Heart left ventricle (tissue), 16 donors: ENCODE data around the gene MCIDAS. TPM values are rescaled to one million over a fixed set of nuclear protein-coding genes. Genes with fewer than 3 reads are reported as not detected.

Experiments
- ATAC-seq, 4 donors: fragments of 200-7000 bp; cut with Tn5 transposase; one replicate each; pipeline ENCODE4 v1.9.1; 2020 to 2022; ENCODE audit warnings: moderate library complexity in 4 of 4, mild to moderate bottlenecking in 3 of 4, moderate number of reproducible peaks in 1 of 4
- DNase-seq, 5 donors: peaks; one replicate each; pipeline ENCODE4 v3.0.0-alpha.2; 2020
- H3K27ac ChIP-seq, 12 donors: fragments of 200-600 bp; sonication (generic) in 4 of 12; one replicate each; pipeline versions ENCODE4 v1.5.0 to v1.8.0; 2016 to 2022; ENCODE audit warnings: mild to moderate bottlenecking in 2 of 12
- H3K27me3 ChIP-seq, 9 donors: fragments of 200-600 bp; sonication (generic) in 2 of 9; one replicate each; pipeline versions ENCODE4 v1.5.1 to v1.8.0; 2016 to 2022; ENCODE audit warnings: mild to moderate bottlenecking in 3 of 9
- H3K36me3 ChIP-seq, 9 donors: fragments of 200-600 bp; sonication (generic) in 2 of 9; one replicate each; pipeline versions ENCODE4 v1.5.0 to v1.8.0; 2018 to 2022; ENCODE audit warnings: mild to moderate bottlenecking in 2 of 9
- H3K4me1 ChIP-seq, 12 donors: fragments of 200-600 bp; sonication (generic) in 4 of 12; one replicate each; pipeline versions ENCODE4 v1.5.0 to v1.8.0; 2016 to 2022; ENCODE audit warnings: mild to moderate bottlenecking in 3 of 12
- H3K4me3 ChIP-seq, 12 donors: fragments of 200-600 bp; sonication (generic) in 4 of 12; one replicate each; pipeline versions ENCODE4 v1.5.0 to v1.8.0; 2017 to 2022; ENCODE audit warnings: mild to moderate bottlenecking in 9 of 12, moderate library complexity in 4 of 12
- H3K9me3 ChIP-seq, 12 donors: fragments of 200-600 bp; sonication (generic) in 4 of 12; one replicate each; pipeline versions ENCODE4 v1.5.0 to v1.8.0; 2016 to 2022; ENCODE audit warnings: mild to moderate bottlenecking in 1 of 12
- CTCF ChIP-seq, 12 donors: fragments of 200-600 bp; sonication (generic) in 4 of 12; IDR thresholded peaks; one replicate each; pipeline versions ENCODE4 v1.5.0 to v1.8.0; 2018 to 2022; ENCODE audit warnings: antibody characterized with exemption in 12 of 12, mild to moderate bottlenecking in 5 of 12
- POLR2A ChIP-seq, 2 donors: fragments of 450-650 bp; IDR thresholded peaks; one replicate each; pipeline ENCODE4 v1.6.1; 2017; ENCODE audit warnings: antibody characterized with exemption in 2 of 2, mild to moderate bottlenecking in 2 of 2, moderate library complexity in 2 of 2
- WGBS, 4 donors: extraction: QIAGEN DNeasy Blood & Tissue Kit in 2 of 4; methylation state at CpG; one replicate each; pipeline versions ENCODE4 v1.1.5 to v1.1.7; 2013 to 2018; 5-methylcytosine and 5-hydroxymethylcytosine counted together
- intact Hi-C, 10 donors: fragments of 100-400 bp; cut with DNase I; formaldehyde crosslinking; loops; one replicate each; pipeline versions ENCODE4 v1.11.1 to v1.14.2; 2022
- polyA plus RNA-seq, 2 donors: library from polyadenylated mRNA; stranded (reverse); fragments of 200-250 nt; gene quantifications; one replicate each; pipeline ENCODE4 v1.2.3, GENCODE V29; 2013
- total RNA-seq, 9 donors: library from RNA; depleted of rRNA in 2 of 9; stranded (reverse); fragments of >200 nt in 2 of 9; fragmentation: NEBNext Ultra II Directional in 3 of 9; extraction: Animal tissue kit (Norgen Biotek cat#: 25700) in 3 of 9; gene quantifications; one replicate each; pipeline versions ENCODE4 v1.1.0 to v1.2.4, GENCODE V29; 2016 to 2023
- donor health status: ischemic (EF 13 %, LVEDD 7.1; RV severe dilation, severe dysfunction).
- donor health status: healthy with polysubstance abuse.
- donor health status: DM: no; HTN: yes; CAD: no.
- donor health status: DM: no; HTN: no; CAD: no.
- donor health status: ischemic (EF 25% LVEDD 6.9; RV normal size, moderate dysfunction).
- donor health status: ischemic (EF 25% LVEDD 5.7; RV mildly dilated, moderate dysfunction).
- donor health status: healthy.
- donor health status: DM: yes; HTN: yes; CAD: no.
- donor health status: ischemic (EF 35%, LVEDD 5.7; RV mildly dilated, moderate dysfunction).
- donor health status: nonischemic (EF 11% LVEDD 7.7; RV severe dilation, severe dysfunction).
- donor health status: DM: yes; HTN: yes; CAD: no.
- donor health status: PGD.
- donor health status: ischemic (EF 29% LVEDD 5.4; RV normal size, mild dysfunction).
- donor health status: nonischemic (EF 23%, LVEDD 6.1; RV moderate dilation, normal function).

MCIDAS gene
- total and polyA plus RNA-seq, 11 donors: not detected

GRCh38 chr5:55231029-55231918 is 4.2 kb upstream of the MCIDAS start:
- H3K4me3 ChIP-seq: peak overlapping the region; percentile 1 to 67 (median 43)
- WGBS, 4 donors: 3 to 4% (median 3%) methylated on average over 31 to 48 of the region's 48 CpGs
- TF ChIP-seq POLR2A (IDR thresholded peaks at IDR 0.05) (no peak), CTCF (IDR thresholded peaks at IDR 0.05) (no peak)
- no peak overlapping the region for H3K27ac ChIP-seq
- ATAC-seq: no peak
- no peaks in the 10 kb centered on the region for H3K36me3 ChIP-seq
- intact Hi-C loops: loop anchor here in 7 of 10 donors (5.0 to 10.0 kb wide), 3 partner anchors 54 to 59 kb away; partner anchors contain the start of gene CDC20B (in 3 of the 7)
- no peak for DNase-seq
- H3K27me3 ChIP-seq: peaks cover 59 to 100% (median 93%) of the 10 kb centered on the region in 9 donors
- no peaks in the 10 kb centered on the region for H3K9me3 ChIP-seq
- peaks cover 6 to 61% (median 46%) of the 10 kb centered on the region in 12 donors for H3K4me1 ChIP-seq

GRCh38 chr5:55230086-55230629 is 3.0 kb upstream of the MCIDAS start:
- H3K36me3 ChIP-seq: no peaks in the 10 kb centered on the region
- DNase-seq (no peak), ATAC-seq (no peak)
- no peak for TF ChIP-seq CTCF (IDR thresholded peaks at IDR 0.05)
- no peak for TF ChIP-seq POLR2A (IDR thresholded peaks at IDR 0.05)
- H3K27ac ChIP-seq: no peak overlapping the region
- no peak overlapping the region for H3K4me3 ChIP-seq
- peaks cover 6 to 61% (median 46%) of the 10 kb centered on the region in 12 donors for H3K4me1 ChIP-seq
- intact Hi-C loops: loop anchor here in 7 of 10 donors (5.0 to 10.0 kb wide), 3 partner anchors 53 to 58 kb away; partner anchors contain the start of gene CDC20B (in 3 of the 7)
- 27 to 31% (median 30%) methylated on average over 8 of the region's 8 CpGs for WGBS, 4 donors
- peaks cover 62 to 100% (median 99%) of the 10 kb centered on the region in 9 donors for H3K27me3 ChIP-seq
- no peaks in the 10 kb centered on the region for H3K9me3 ChIP-seq

- ATAC-seq (no peak), DNase-seq (no peak)
- H3K27ac ChIP-seq: no peak overlapping the region
- peaks cover 72 to 100% (median 100%) of the 10 kb centered on the region in 9 donors for H3K27me3 ChIP-seq
- no peaks in the 10 kb centered on the region for H3K36me3 ChIP-seq
- intact Hi-C loops: loop anchor here in 2 of 10 donors (5.0 to 10.0 kb wide), 2 partner anchors 51 to 53 kb away; partner anchors contain the start of gene CDC20B (in 1 of the 2)
- no peaks in the 10 kb centered on the region for H3K9me3 ChIP-seq
- H3K4me1 ChIP-seq: peaks cover under 1 to 47% (median 31%) of the 10 kb centered on the region in 12 donors
- no peak for TF ChIP-seq CTCF (IDR thresholded peaks at IDR 0.05)
- no peak for TF ChIP-seq POLR2A (IDR thresholded peaks at IDR 0.05)
- H3K4me3 ChIP-seq: peak overlapping the region; percentile 16 to 52 (median 38)
- WGBS, 4 donors: 4 to 8% (median 7%) methylated on average over 23 to 30 of the region's 30 CpGs
Observed at GRCh38 chr5:55227664-55228430, 732 bp upstream of the MCIDAS start.
